Fibroblast of lung (primary cell): ENCODE results near the gene PEPD.

Experiments used
- EZH2 ChIP-seq: IDR thresholded peaks from 2 replicates; pipeline ENCODE4 v1.5.1; 2012; ENCODE audit warnings: low read length, control low read depth, mild to moderate bottlenecking; ENCODE audit errors: missing control alignments
- TF ChIP-seq, protein P1 (sequence below), 2 donors: IDR thresholded peaks in 1 of 2; conservative IDR thresholded peaks in 1 of 2; 1 replicate in 1 of 2; 2 replicates in 1 of 2; pipeline ENCODE4 v1.5.1; 2011 to 2012; ENCODE audit warnings: low read length in 2 of 2, control low read depth in 1 of 2, inconsistent platforms in 1 of 2, low read depth in 1 of 2, mild to moderate bottlenecking in 1 of 2

GRCh38 chr19:33497131-33497777 lies 24.3 kb downstream of the PEPD start:
- TF ChIP-seq, protein P1, sequence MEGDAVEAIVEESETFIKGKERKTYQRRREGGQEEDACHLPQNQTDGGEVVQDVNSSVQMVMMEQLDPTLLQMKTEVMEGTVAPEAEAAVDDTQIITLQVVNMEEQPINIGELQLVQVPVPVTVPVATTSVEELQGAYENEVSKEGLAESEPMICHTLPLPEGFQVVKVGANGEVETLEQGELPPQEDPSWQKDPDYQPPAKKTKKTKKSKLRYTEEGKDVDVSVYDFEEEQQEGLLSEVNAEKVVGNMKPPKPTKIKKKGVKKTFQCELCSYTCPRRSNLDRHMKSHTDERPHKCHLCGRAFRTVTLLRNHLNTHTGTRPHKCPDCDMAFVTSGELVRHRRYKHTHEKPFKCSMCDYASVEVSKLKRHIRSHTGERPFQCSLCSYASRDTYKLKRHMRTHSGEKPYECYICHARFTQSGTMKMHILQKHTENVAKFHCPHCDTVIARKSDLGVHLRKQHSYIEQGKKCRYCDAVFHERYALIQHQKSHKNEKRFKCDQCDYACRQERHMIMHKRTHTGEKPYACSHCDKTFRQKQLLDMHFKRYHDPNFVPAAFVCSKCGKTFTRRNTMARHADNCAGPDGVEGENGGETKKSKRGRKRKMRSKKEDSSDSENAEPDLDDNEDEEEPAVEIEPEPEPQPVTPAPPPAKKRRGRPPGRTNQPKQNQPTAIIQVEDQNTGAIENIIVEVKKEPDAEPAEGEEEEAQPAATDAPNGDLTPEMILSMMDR (conservative IDR thresholded peaks at IDR 0.05 in 1 of 2, IDR thresholded peaks at IDR 0.05 in 1 of 2; ENCODE audit: low read depth in 1 of 2, low read length in 2 of 2): no peak
- TF ChIP-seq EZH2: no peak
